H1 (cell line): ENCODE measurements around the gene CRYBG1. TPM values are rescaled to one million over a fixed set of nuclear protein-coding genes. Genes with fewer than 3 reads are reported as not detected.

ENCODE experiments used
- CTCF ChIA-PET: fragments of 300-600 bp; sonication (Branson Sonifier 250); formaldehyde crosslinking; loops from one replicate; lab custom pipeline; 2021; ENCODE audit not compliant: partially characterized antibody; lab: Charles Lee
- POLR2A ChIA-PET: fragments of 300-600 bp; sonication (Branson Sonifier 250); formaldehyde crosslinking; loops from one replicate; lab custom pipeline; 2021; ENCODE audit warnings: inconsistent platforms; ENCODE audit not compliant: partially characterized antibody; lab: Charles Lee
- DNase-seq, 2 experiments: peaks; one replicate each; pipeline versions ENCODE4 v3.0.0 to v3.0.0-alpha.2; 2010 to 2022; ENCODE audit warnings: low spot score in 2 of 2, low read depth in 1 of 2, mixed read lengths in 1 of 2
- FAIRE-seq: peaks from 2 replicates; lab custom pipeline; 2011; peaks lifted over from hg19 to GRCh38; lab: Jason Lieb, UNC
- H2AFZ ChIP-seq: 2 replicates; pipeline ENCODE4 v1.8.1; 2012; ENCODE audit warnings: low read length, inconsistent platforms
- H2AK5ac ChIP-seq: 2 replicates; pipeline ENCODE4 v1.6.1; 2013; ENCODE audit warnings: low read depth, low read length
- H2BK120ac ChIP-seq: replicated peaks from 2 replicates; pipeline ENCODE3; 2013; ENCODE audit warnings: low read depth, low read length, inconsistent platforms
- H2BK12ac ChIP-seq: 2 replicates; pipeline ENCODE4 v1.6.1; 2013; ENCODE audit warnings: low read depth, low read length
- H2BK15ac ChIP-seq: 2 replicates; pipeline ENCODE4 v1.6.1; 2013; ENCODE audit warnings: low read length
- H2BK20ac ChIP-seq: 2 replicates; pipeline ENCODE4 v1.6.1; 2013; ENCODE audit warnings: low read length
- H2BK5ac ChIP-seq: 2 replicates; pipeline ENCODE4 v1.6.1; 2013; ENCODE audit warnings: low read depth, low read length
- H3K14ac ChIP-seq: 2 replicates; pipeline ENCODE4 v1.6.1; 2013; ENCODE audit warnings: inconsistent platforms; ENCODE audit not compliant: insufficient read length
- H3K18ac ChIP-seq: 2 replicates; pipeline ENCODE4 v1.6.1; 2013; ENCODE audit warnings: low read length; ENCODE audit errors: extremely low read depth
- H3K23ac ChIP-seq: 2 replicates; pipeline ENCODE4 v1.6.1; 2013; ENCODE audit warnings: inconsistent platforms; ENCODE audit not compliant: insufficient read length
- H3K23me2 ChIP-seq: 2 replicates; pipeline ENCODE4 v1.6.1; 2013; ENCODE audit warnings: low read depth, low read length
- H3K27ac ChIP-seq: 2 replicates; pipeline ENCODE4 v1.6.1; 2011; ENCODE audit warnings: low read depth, low read length, inconsistent platforms
- H3K27me3 ChIP-seq, 4 experiments: replicated peaks in 1 of 4; 1 replicate in 1 of 4; 2 replicates in 3 of 4; pipeline versions ENCODE4 v1.6.1 to v1.8.1; 2011 to 2013; ENCODE audit warnings: low read length in 3 of 4, mild to moderate bottlenecking in 3 of 4, inconsistent platforms in 2 of 4, mixed read lengths in 2 of 4, moderate library complexity in 1 of 4; ENCODE audit not compliant: control insufficient read depth in 3 of 4, insufficient read depth in 3 of 4; ENCODE audit errors: extremely low read depth in 1 of 4
- H3K36me3 ChIP-seq, 4 experiments: 2 replicates each; pipeline versions ENCODE4 v1.6.1 to v1.8.1; 2011 to 2013; ENCODE audit warnings: mild to moderate bottlenecking in 4 of 4, low read length in 3 of 4, moderate library complexity in 2 of 4, control low read depth in 1 of 4, inconsistent platforms in 1 of 4; ENCODE audit not compliant: insufficient read depth in 4 of 4, control insufficient read depth in 2 of 4
- H3K4ac ChIP-seq: replicated peaks from 2 replicates; pipeline ENCODE3; 2013; ENCODE audit warnings: low read length, low read depth, mixed read lengths, inconsistent platforms; ENCODE audit not compliant: insufficient read length
- H3K4me1 ChIP-seq, 4 experiments: replicated peaks in 1 of 4; 1 replicate in 1 of 4; 2 replicates in 3 of 4; pipeline versions ENCODE4 v1.6.1 to v1.8.1; 2011 to 2013; ENCODE audit warnings: low read length in 3 of 4, inconsistent platforms in 2 of 4, mixed read lengths in 1 of 4; ENCODE audit not compliant: insufficient read depth in 4 of 4, control insufficient read depth in 3 of 4
- H3K4me2 ChIP-seq, 2 experiments: 2 replicates each; pipeline versions ENCODE4 v1.6.1 to v1.8.1; 2011 to 2013; ENCODE audit warnings: low read depth in 2 of 2, low read length in 2 of 2, control low read depth in 1 of 2, inconsistent platforms in 1 of 2, mild to moderate bottlenecking in 1 of 2; ENCODE audit not compliant: insufficient read depth in 1 of 2
- H3K4me3 ChIP-seq, 4 experiments: fragments of 200-600, 300-600 bp in 1 of 4; sonication (generic), shearing (Covaris generic), sonication (Bioruptor Twin) in 1 of 4; 2 replicates each; pipeline versions ENCODE4 v1.5.1 to v1.8.1; 2011 to 2016; ENCODE audit warnings: low read length in 4 of 4, low read depth in 3 of 4, control low read depth in 2 of 4, inconsistent platforms in 2 of 4, mild to moderate bottlenecking in 2 of 4, mixed read lengths in 1 of 4, moderate library complexity in 1 of 4; ENCODE audit not compliant: insufficient read depth in 2 of 4; ENCODE audit errors: extremely low read depth in 1 of 4
- H3K56ac ChIP-seq: replicated peaks from 2 replicates; pipeline ENCODE3; 2013; ENCODE audit warnings: low read depth, mild to moderate bottlenecking, mixed read lengths, low read length, inconsistent platforms; ENCODE audit not compliant: insufficient read length
- H3K79me1 ChIP-seq: 2 replicates; pipeline ENCODE4 v1.6.1; 2013; ENCODE audit warnings: low read depth, low read length, control low read depth
- H3K79me2 ChIP-seq, 2 experiments: 2 replicates each; pipeline versions ENCODE4 v1.6.1 to v1.8.1; 2012 to 2013; ENCODE audit warnings: low read length in 2 of 2, mild to moderate bottlenecking in 2 of 2, inconsistent platforms in 1 of 2; ENCODE audit not compliant: insufficient read depth in 2 of 2, control insufficient read depth in 1 of 2
- H3K9ac ChIP-seq, 4 experiments: replicated peaks in 1 of 4; 1 replicate in 1 of 4; 2 replicates in 3 of 4; pipeline versions ENCODE4 v1.6.1 to v1.8.1; 2011 to 2013; ENCODE audit warnings: low read depth in 3 of 4, low read length in 3 of 4, control low read depth in 2 of 4, mild to moderate bottlenecking in 2 of 4, moderate library complexity in 2 of 4, inconsistent platforms in 1 of 4; ENCODE audit errors: extremely low read depth in 1 of 4
- H3K9me3 ChIP-seq, 2 experiments: 2 replicates each; pipeline versions ENCODE4 v1.6.1 to v1.8.1; 2012 to 2013; ENCODE audit warnings: mild to moderate bottlenecking in 2 of 2, moderate library complexity in 2 of 2, control low read depth in 1 of 2, inconsistent platforms in 1 of 2, low read depth in 1 of 2, low read length in 1 of 2, mixed read lengths in 1 of 2; ENCODE audit not compliant: insufficient read depth in 2 of 2
- H4K20me1 ChIP-seq, 2 experiments: replicated peaks in 1 of 2; 2 replicates each; pipeline versions ENCODE3 to v1.8.1; 2011 to 2013; ENCODE audit warnings: inconsistent platforms in 2 of 2, low read length in 2 of 2, mild to moderate bottlenecking in 1 of 2; ENCODE audit not compliant: insufficient read depth in 2 of 2, control insufficient read depth in 1 of 2
- H4K5ac ChIP-seq: 2 replicates; pipeline ENCODE4 v1.6.1; 2013; ENCODE audit warnings: low read length, low read depth, mixed read lengths, inconsistent platforms; ENCODE audit not compliant: insufficient read length
- H4K8ac ChIP-seq: 2 replicates; pipeline ENCODE4 v1.8.0; 2013; ENCODE audit warnings: mild to moderate bottlenecking, moderate library complexity, low read length, inconsistent platforms; ENCODE audit not compliant: insufficient read depth; ENCODE audit errors: extremely low read depth
- H4K91ac ChIP-seq: replicated peaks from 2 replicates; pipeline ENCODE3; 2013; ENCODE audit warnings: low read length, mixed read lengths, inconsistent platforms; ENCODE audit not compliant: insufficient read length
- EGR1 ChIP-seq: IDR thresholded peaks from 2 replicates; pipeline ENCODE4 v1.6.1; 2011; ENCODE audit warnings: low read depth, low read length, borderline replicate concordance
- HDAC2 ChIP-seq, 2 experiments: fragments of 300-600 bp in 1 of 2; sonication (generic) in 1 of 2; IDR thresholded peaks; 2 replicates each; pipeline ENCODE4 v1.6.1; 2011 to 2012; ENCODE audit warnings: low read depth in 2 of 2, low read length in 2 of 2, mild to moderate bottlenecking in 2 of 2, moderate library complexity in 2 of 2, borderline replicate concordance in 1 of 2, inconsistent platforms in 1 of 2
- USF2 ChIP-seq: IDR thresholded peaks from 2 replicates; pipeline ENCODE4 v1.6.1; 2011; ENCODE audit warnings: low read length, improper control_type of control experiment
- YY1 ChIP-seq: IDR thresholded peaks from 2 replicates; pipeline ENCODE4 v1.6.1; 2011; ENCODE audit warnings: low read depth, mild to moderate bottlenecking, low read length
- WGBS, 2 experiments: shearing (Covaris generic) in 1 of 2; methylation state at CpG; one replicate each; pipeline versions ENCODE4 v1.1.6 to v1.1.7; 2013 to 2015; ENCODE audit warnings: low lambda C conversion rate in 2 of 2, mixed read lengths in 2 of 2, inconsistent platforms in 1 of 2, low coverage in 1 of 2, missing lambda C conversion rate in 1 of 2; ENCODE audit not compliant: insufficient replicate concordance in 2 of 2, insufficient coverage in 1 of 2, insufficient read length in 1 of 2; ENCODE audit errors: extremely low coverage in 1 of 2, missing lambda C conversion rate in 1 of 2; 5-methylcytosine and 5-hydroxymethylcytosine counted together
- polyA plus RNA-seq, 7 experiments: library from polyadenylated mRNA; depleted of rRNA in 3 of 7; stranded (reverse) in 5 of 7; unstranded in 2 of 7; fragments of >200 nt in 5 of 7; fragments of 200-250 nt in 2 of 7; gene quantifications; 1 replicate in 5 of 7; 2 replicates in 1 of 7; 4 replicates in 1 of 7; pipeline versions ENCODE4 v1.2.1 to v1.2.3, GENCODE V29; 2011 to 2013; ENCODE audit warnings: missing spikeins in 2 of 7, mixed read lengths in 2 of 7
- total RNA-seq: library from RNA; stranded (reverse); fragmentation: NEBNext Ultra II Directional; extraction: Animal tissue kit (Norgen Biotek cat#: 25700); gene quantifications from 2 replicates; pipeline ENCODE4 v1.2.1, GENCODE V29; 2021

CRYBG1 gene
- total and polyA plus RNA-seq, 2 of the 8 experiments (the other 6 are each of a cell fraction or from before 2014, with no cell fraction given): 2.2 to 11.6 TPM

GRCh38 chr6:106620931-106621672, 260.6 kb downstream of the CRYBG1 start:
- ChIA-PET POLR2A (interaction anchor here (0.7 to 0.9 kb wide), 2 partner anchors 8 to 20 kb away, joined by 3 read pairs; partner anchors contain the start of genes QRSL1 and RTN4IP1), CTCF (interaction anchor here (0.6 to 5.7 kb wide), 5 partner anchors 11 to 1246 kb away, joined by 3 to 52 read pairs (median 3); no protein-coding TSS in a partner anchor)
- H3K14ac ChIP-seq: no peak overlapping the region
- H3K36me3 ChIP-seq: peaks cover 2 to 23% (median 15%) of the 10 kb centered on the region in 4 experiments; a peak in 6 of 8 replicates
- H2BK20ac ChIP-seq: no peak overlapping the region
- H3K27ac ChIP-seq: no peak overlapping the region
- no peak overlapping the region for H3K4ac ChIP-seq
- no peaks in the 10 kb centered on the region for H3K23me2 ChIP-seq
- H4K5ac ChIP-seq: peak overlapping the region; percentile 64
- H2BK5ac ChIP-seq: no peak overlapping the region
- H3K9ac ChIP-seq: peak overlapping the region in 1 of 4 experiments; percentile 40; a peak in 2 of 7 replicates
- no peak overlapping the region for H3K23ac ChIP-seq
- H2AFZ ChIP-seq: no peak overlapping the region
- H4K8ac ChIP-seq: no peak overlapping the region
- H3K79me1 ChIP-seq: no peaks in the 10 kb centered on the region
- 80% methylated on average over 3 of the region's 3 CpGs; no CpG with 5 or more reads in 1 of the 2 experiments for WGBS, 2 experiments
- H4K20me1 ChIP-seq: no peaks in the 10 kb centered on the region
- no peak overlapping the region for H3K18ac ChIP-seq
- H4K91ac ChIP-seq: peak overlapping the region; percentile 53
- no peaks in the 10 kb centered on the region for H3K79me2 ChIP-seq
- peaks cover 0 to 5% (median 2%) of the 10 kb centered on the region in 4 experiments; a peak in 3 of 7 replicates for H3K4me1 ChIP-seq
- H3K9me3 ChIP-seq: peaks cover 12 to 13% of the 10 kb centered on the region in 2 experiments
- no peak overlapping the region; the same call in 1 of the 2 replicates for H2BK12ac ChIP-seq
- H3K4me2 ChIP-seq: no peak overlapping the region
- peak overlapping the region; percentile 66 for H2BK120ac ChIP-seq
- FAIRE-seq (no peak), DNase-seq (no peak)
- no peak overlapping the region for H3K4me3 ChIP-seq
- H2BK15ac ChIP-seq: no peak overlapping the region
- no peaks in the 10 kb centered on the region for H3K27me3 ChIP-seq
- no peak overlapping the region for H3K56ac ChIP-seq
- no peak overlapping the region for H2AK5ac ChIP-seq
- TF ChIP-seq USF2 (no peak), YY1 (no peak), HDAC2 (IDR thresholded peaks at IDR 0.05; ENCODE audit: borderline replicate concordance in 1 of 2, low read depth in 2 of 2, low read length in 2 of 2) (no peak), EGR1 (no peak)
